Type B pancreatic cell (in vitro differentiated cells): ENCODE results near the gene CAMTA1. TPM values are rescaled to one million over a fixed set of nuclear protein-coding genes. Genes with fewer than 3 reads are reported as not detected.

Source experiments
- DNase-seq: peaks from one replicate; pipeline ENCODE4 v3.0.0; 2021; ENCODE audit warnings: mixed read lengths; ENCODE audit not compliant: unreplicated experiment; ENCODE audit errors: extremely low spot score
- H3K27ac Mint-ChIP-seq: 2 replicates; pipeline ENCODE4 v1.8.0; 2021; ENCODE audit warnings: mild to moderate bottlenecking, mixed read lengths
- H3K27me3 Mint-ChIP-seq: 2 replicates; pipeline ENCODE4 v1.8.0; 2021; ENCODE audit warnings: mixed read lengths
- H3K36me3 Mint-ChIP-seq: 2 replicates; pipeline ENCODE4 v1.8.0; 2021; ENCODE audit warnings: mixed read lengths
- H3K4me1 Mint-ChIP-seq: one replicate; pipeline ENCODE4 v1.8.0; 2021; ENCODE audit warnings: mixed read lengths; ENCODE audit not compliant: unreplicated experiment
- H3K4me3 Mint-ChIP-seq: 2 replicates; pipeline ENCODE4 v1.8.0; 2021; ENCODE audit warnings: mild to moderate bottlenecking, mixed read lengths
- H3K9me3 Mint-ChIP-seq: 2 replicates; pipeline ENCODE4 v1.8.0; 2021; ENCODE audit warnings: mixed read lengths
- total RNA-seq: library from RNA; stranded (reverse); gene quantifications from 2 replicates; pipeline ENCODE4 v1.2.1, GENCODE V29; 2021; ENCODE audit warnings: low replicate concordance
- TF ChIP-seq, protein P1 (sequence below): fragments of 200-600 bp; sonication (generic); conservative IDR thresholded peaks from 2 replicates; pipeline ENCODE4 v1.5.0; 2021; ENCODE audit warnings: antibody characterized with exemption, mild to moderate bottlenecking

CAMTA1 gene
- total RNA-seq, 1 donor from 2014 or later: 82.5 TPM

DNA sequence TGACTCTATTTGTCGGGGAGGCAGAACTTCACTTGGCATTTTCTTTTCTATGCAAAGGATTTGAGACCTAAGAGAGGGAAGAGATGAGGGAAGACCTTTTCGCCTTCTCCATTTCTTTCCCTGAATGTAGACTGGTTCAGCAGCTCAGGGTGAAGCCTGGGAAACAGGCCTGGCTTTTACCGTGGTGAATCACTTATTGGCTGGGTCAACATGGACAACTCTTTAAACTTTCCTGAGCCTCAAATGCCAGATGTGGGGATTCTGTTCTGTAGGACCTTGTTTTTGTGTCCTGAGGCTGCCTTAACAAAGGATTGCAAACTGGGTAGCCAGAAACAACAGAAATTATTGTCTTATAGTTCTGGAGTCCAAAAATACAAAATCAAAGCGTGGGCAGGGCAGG, 530.1 kb downstream of the CAMTA1 start:
- no peak overlapping the region for H3K4me3 Mint-ChIP-seq
- H3K27me3 Mint-ChIP-seq: peaks cover 4% of the 10 kb centered on the region
- H3K36me3 Mint-ChIP-seq: no peaks in the 10 kb centered on the region
- no peak for DNase-seq
- H3K9me3 Mint-ChIP-seq: peaks cover 4% of the 10 kb centered on the region
- peaks cover 7% of the 10 kb centered on the region for H3K4me1 Mint-ChIP-seq
- TF ChIP-seq, protein P1, sequence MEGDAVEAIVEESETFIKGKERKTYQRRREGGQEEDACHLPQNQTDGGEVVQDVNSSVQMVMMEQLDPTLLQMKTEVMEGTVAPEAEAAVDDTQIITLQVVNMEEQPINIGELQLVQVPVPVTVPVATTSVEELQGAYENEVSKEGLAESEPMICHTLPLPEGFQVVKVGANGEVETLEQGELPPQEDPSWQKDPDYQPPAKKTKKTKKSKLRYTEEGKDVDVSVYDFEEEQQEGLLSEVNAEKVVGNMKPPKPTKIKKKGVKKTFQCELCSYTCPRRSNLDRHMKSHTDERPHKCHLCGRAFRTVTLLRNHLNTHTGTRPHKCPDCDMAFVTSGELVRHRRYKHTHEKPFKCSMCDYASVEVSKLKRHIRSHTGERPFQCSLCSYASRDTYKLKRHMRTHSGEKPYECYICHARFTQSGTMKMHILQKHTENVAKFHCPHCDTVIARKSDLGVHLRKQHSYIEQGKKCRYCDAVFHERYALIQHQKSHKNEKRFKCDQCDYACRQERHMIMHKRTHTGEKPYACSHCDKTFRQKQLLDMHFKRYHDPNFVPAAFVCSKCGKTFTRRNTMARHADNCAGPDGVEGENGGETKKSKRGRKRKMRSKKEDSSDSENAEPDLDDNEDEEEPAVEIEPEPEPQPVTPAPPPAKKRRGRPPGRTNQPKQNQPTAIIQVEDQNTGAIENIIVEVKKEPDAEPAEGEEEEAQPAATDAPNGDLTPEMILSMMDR: no peak
- H3K27ac Mint-ChIP-seq: no peak overlapping the region

DNA sequence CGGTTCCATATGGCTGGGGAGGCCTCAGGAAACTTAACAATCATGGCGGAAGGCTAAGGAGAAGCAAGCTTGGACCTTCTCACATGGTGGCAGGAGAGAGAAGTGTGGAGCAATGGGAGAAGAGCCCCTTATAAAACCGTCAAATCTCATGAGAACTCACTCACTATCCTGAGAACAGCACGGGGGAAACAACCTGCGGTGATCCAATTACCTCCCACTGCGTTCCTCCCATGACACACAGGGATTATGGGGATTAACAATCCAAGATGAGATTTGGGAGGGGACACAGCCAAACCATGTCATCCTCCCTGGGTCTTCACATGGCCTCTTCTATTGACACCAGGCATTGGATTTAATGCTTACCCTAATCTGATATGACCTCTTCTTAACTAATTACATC, 530.7 kb downstream of the CAMTA1 start:
- H3K9me3 Mint-ChIP-seq: peaks cover 4% of the 10 kb centered on the region
- H3K27me3 Mint-ChIP-seq: peaks cover 4% of the 10 kb centered on the region
- peaks cover 7% of the 10 kb centered on the region for H3K4me1 Mint-ChIP-seq
- no peak overlapping the region for H3K4me3 Mint-ChIP-seq
- H3K27ac Mint-ChIP-seq: no peak overlapping the region
- TF ChIP-seq, protein P1: no peak
- no peaks in the 10 kb centered on the region for H3K36me3 Mint-ChIP-seq
- DNase-seq: no peak

DNA sequence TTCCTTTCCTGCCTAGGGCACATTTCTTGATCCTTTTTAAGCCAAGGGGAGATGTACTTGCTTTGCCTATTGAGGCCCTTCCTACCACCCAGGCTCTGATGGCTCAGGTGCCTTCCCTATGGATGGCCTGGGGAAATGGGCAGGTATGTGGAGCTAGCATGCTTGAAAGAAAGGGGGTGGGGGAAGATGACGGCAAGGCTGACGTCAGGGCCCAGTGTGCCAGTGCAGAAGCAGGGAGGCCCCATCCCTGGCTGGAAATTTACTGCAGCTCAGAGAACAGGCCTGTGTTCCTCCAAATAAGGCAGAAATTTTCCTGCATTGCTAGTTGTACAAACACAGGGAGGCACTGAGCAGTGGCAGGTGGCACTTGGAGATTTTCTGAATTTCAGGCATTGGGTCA, 532.6 kb downstream of the CAMTA1 start:
- DNase-seq: no peak
- Mint-ChIP-seq H3K9me3 (no peaks in the 10 kb centered on the region), H3K4me3 (no peak overlapping the region), H3K27ac (peak overlapping the region; percentile 32), H3K27me3 (peaks cover 1% of the 10 kb centered on the region), H3K4me1 (peaks cover 5% of the 10 kb centered on the region), H3K36me3 (no peaks in the 10 kb centered on the region)
- TF ChIP-seq, protein P1: no peak

DNA sequence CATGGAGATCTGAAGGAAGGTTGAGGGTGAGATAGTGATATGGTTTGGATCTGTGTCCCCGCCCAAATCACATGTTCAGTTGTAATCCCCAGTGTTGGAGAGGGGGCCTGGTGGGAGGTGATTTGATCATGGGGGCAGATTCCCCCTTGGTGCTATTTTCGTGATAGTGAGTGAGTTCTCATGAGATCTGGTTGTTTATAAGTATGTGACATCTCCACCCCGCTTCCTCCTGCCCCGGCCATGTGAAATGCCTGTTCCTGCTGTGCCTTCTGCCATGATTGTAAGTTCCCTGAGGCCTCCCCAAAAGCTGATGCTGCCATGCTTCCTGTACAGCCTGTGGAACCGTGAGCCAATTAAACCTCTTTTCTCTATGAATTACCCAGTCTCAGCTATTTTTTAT, 533.9 kb downstream of the CAMTA1 start:
- no peaks in the 10 kb centered on the region for H3K27me3 Mint-ChIP-seq
- no peaks in the 10 kb centered on the region for H3K9me3 Mint-ChIP-seq
- H3K4me3 Mint-ChIP-seq: no peak overlapping the region
- peak; percentile 27 for DNase-seq
- TF ChIP-seq, protein P1: no peak
- H3K27ac Mint-ChIP-seq: no peak overlapping the region
- no peaks in the 10 kb centered on the region for H3K36me3 Mint-ChIP-seq
- no peaks in the 10 kb centered on the region for H3K4me1 Mint-ChIP-seq

DNA sequence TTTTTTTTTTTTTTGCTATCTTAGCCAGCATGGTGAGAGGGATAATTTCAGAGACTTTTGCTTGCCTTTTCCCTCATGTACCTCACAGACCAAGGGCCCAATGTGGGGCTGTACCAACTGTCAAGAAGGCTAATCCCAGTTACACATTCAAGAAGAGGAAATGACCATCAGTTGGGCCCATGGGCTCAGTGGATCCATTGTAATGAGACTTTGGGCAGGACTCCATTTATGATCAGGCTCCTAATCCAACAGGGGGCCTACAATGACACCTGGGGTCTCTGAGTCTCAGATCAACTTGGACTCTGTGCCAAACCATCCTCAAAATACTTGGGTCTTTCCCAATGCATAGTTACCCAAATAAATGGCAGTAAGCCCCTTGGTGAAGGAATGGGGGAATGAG, 535.4 kb downstream of the CAMTA1 start:
- H3K27me3 Mint-ChIP-seq: no peaks in the 10 kb centered on the region
- no peak overlapping the region for H3K4me3 Mint-ChIP-seq
- H3K4me1 Mint-ChIP-seq: no peaks in the 10 kb centered on the region
- TF ChIP-seq, protein P1: no peak
- no peak for DNase-seq
- no peaks in the 10 kb centered on the region for H3K9me3 Mint-ChIP-seq
- H3K36me3 Mint-ChIP-seq: no peaks in the 10 kb centered on the region
- no peak overlapping the region for H3K27ac Mint-ChIP-seq

DNA sequence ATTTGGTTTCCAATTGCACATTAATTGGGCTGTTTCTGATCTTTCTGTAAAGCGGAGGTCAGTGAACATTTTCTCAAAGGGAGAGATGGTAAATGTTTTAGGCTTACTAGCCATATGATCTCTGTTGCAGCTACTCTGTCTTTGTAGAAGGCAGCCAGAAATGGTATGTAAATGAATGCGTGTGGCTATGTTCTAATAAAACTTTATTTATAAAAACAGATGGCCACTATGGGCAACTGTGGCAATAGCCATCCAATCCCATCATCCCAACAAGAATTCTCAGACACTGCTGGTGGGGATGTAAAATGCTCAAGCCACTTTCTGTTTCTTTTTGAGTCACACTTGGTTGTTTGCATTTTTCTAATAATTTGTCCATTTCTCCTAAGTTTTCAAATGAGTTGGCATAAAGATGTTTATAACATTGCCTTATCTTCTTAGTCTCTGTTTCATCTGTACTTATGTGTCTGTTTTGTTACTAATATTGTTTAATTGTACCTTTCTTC, 537.1 kb downstream of the CAMTA1 start:
- TF ChIP-seq, protein P1: no peak
- H3K4me3 Mint-ChIP-seq: no peak overlapping the region
- no peak for DNase-seq
- no peaks in the 10 kb centered on the region for H3K36me3 Mint-ChIP-seq
- no peaks in the 10 kb centered on the region for H3K27me3 Mint-ChIP-seq
- H3K9me3 Mint-ChIP-seq: peaks cover 5% of the 10 kb centered on the region
- H3K27ac Mint-ChIP-seq: no peak overlapping the region
- H3K4me1 Mint-ChIP-seq: no peaks in the 10 kb centered on the region
